K562 (cell line): ENCODE measurements around the gene ADAMTS10. TPM values are rescaled to one million over a fixed set of nuclear protein-coding genes. Genes with fewer than 3 reads are reported as not detected.

ENCODE experiments used
- ATAC-seq: fragments of 200-7000 bp; cut with Tn5 transposase; 3 replicates; pipeline ENCODE4 v1.9.1; 2020; ENCODE audit warnings: moderate library complexity
- BruUV-seq: library from RNA; stranded (reverse); fragments of 400-500 nt; replicated peaks from 2 replicates; lab custom pipeline; 2021; lab: Mats Ljungman, UMichigan
- CTCF ChIA-PET: fragments of 300-600 bp; formaldehyde crosslinking; extraction: SDS; loops from one replicate; lab custom pipeline; 2021; ENCODE audit warnings: low intra/inter-chr PET ratio; lab: Yijun Ruan, JAX
- POLR2A ChIA-PET: fragments of 300-600, 350-650 bp; sonication (Branson Sonifier 250); formaldehyde crosslinking; extraction: SDS; loops from one replicate; lab custom pipeline; 2021; ENCODE audit warnings: antibody characterized with exemption, inconsistent platforms; lab: Yijun Ruan, JAX
- DNase-seq, 4 experiments: peaks; one replicate each; pipeline versions ENCODE4 v3.0.0 to v3.0.0-alpha.2; 2011 to 2018; ENCODE audit warnings: low spot score in 3 of 4, mixed read lengths in 3 of 4; ENCODE audit errors: extremely low read depth in 1 of 4
- FAIRE-seq: peaks from 2 replicates; lab custom pipeline; 2011; peaks lifted over from hg19 to GRCh38; lab: Jason Lieb, UNC
- H2AFZ ChIP-seq: 2 replicates; pipeline ENCODE4 v1.6.0; 2011; ENCODE audit warnings: low read depth, low read length, control low read depth, inconsistent platforms
- H3K27ac ChIP-seq: fragments of 200-600 bp; 3 replicates; pipeline ENCODE4 v1.8.0; 2011; ENCODE audit warnings: low read depth, mild to moderate bottlenecking, control low read depth, inconsistent platforms, low read length, moderate library complexity, mixed read lengths; ENCODE audit errors: extremely low read depth
- H3K27me3 ChIP-seq, 2 experiments: fragments of 300-600 bp in 1 of 2; 2 replicates in 1 of 2; 3 replicates in 1 of 2; pipeline versions ENCODE4 v1.6.0 to v1.8.0; 2011; ENCODE audit warnings: inconsistent platforms in 2 of 2, low read length in 2 of 2, mild to moderate bottlenecking in 1 of 2, mixed read lengths in 1 of 2, moderate library complexity in 1 of 2; ENCODE audit not compliant: control insufficient read depth in 2 of 2, insufficient read depth in 2 of 2
- H3K36me3 ChIP-seq: fragments of 300-600 bp; 3 replicates; pipeline ENCODE4 v1.8.0; 2011; ENCODE audit warnings: mild to moderate bottlenecking, low read length, inconsistent platforms; ENCODE audit not compliant: control insufficient read depth, insufficient read depth
- H3K4me1 ChIP-seq, 2 experiments: fragments of 200-600 bp in 1 of 2; replicated peaks in 1 of 2; 2 replicates in 1 of 2; 3 replicates in 1 of 2; pipeline versions ENCODE4 v1.5.1 to v1.8.0; 2011; ENCODE audit warnings: inconsistent platforms in 2 of 2, low read length in 2 of 2, mild to moderate bottlenecking in 1 of 2, mixed read lengths in 1 of 2, moderate library complexity in 1 of 2; ENCODE audit not compliant: control insufficient read depth in 2 of 2, insufficient read depth in 2 of 2
- H3K4me2 ChIP-seq: 2 replicates; pipeline ENCODE4 v1.6.1; 2011; ENCODE audit warnings: low read length, control low read depth, inconsistent platforms, mixed read lengths; ENCODE audit not compliant: insufficient read depth
- H3K4me3 ChIP-seq: fragments of 200-600 bp; sonication (generic), shearing (Covaris generic); 2 replicates; pipeline ENCODE4 v1.5.1; 2016; ENCODE audit warnings: control low read depth, inconsistent platforms
- H3K79me2 ChIP-seq: fragments of 200-600 bp; 3 replicates; pipeline ENCODE4 v1.8.0; 2011; ENCODE audit warnings: low read length, inconsistent platforms; ENCODE audit not compliant: control insufficient read depth, insufficient read depth
- H3K9ac ChIP-seq, 2 experiments: 2 replicates each; pipeline versions ENCODE4 v1.6.0 to v1.6.1; 2011; ENCODE audit warnings: low read depth in 2 of 2, low read length in 2 of 2, control low read depth in 1 of 2, inconsistent platforms in 1 of 2, mild to moderate bottlenecking in 1 of 2, mixed read lengths in 1 of 2; ENCODE audit not compliant: insufficient read depth in 1 of 2
- H3K9me1 ChIP-seq: one replicate; pipeline ENCODE4 v1.6.0; 2011; ENCODE audit warnings: inconsistent platforms, mild to moderate bottlenecking, low read length, moderate library complexity; ENCODE audit not compliant: control insufficient read depth, insufficient read depth
- H3K9me3 ChIP-seq: replicated peaks from 2 replicates; pipeline ENCODE4 v1.5.1; 2011; ENCODE audit warnings: low read depth, low read length, inconsistent platforms; ENCODE audit not compliant: control insufficient read depth, insufficient read depth
- H4K20me1 ChIP-seq: replicated peaks from 2 replicates; pipeline ENCODE4 v1.6.1; 2011; ENCODE audit warnings: low read length, inconsistent platforms, mixed read lengths; ENCODE audit not compliant: control insufficient read depth, insufficient read depth
- ARNT ChIP-seq, 2 experiments: fragments of 450-650 bp; IDR thresholded peaks; 2 replicates each; pipeline ENCODE4 v1.6.1; 2016; ENCODE audit warnings: mild to moderate bottlenecking in 1 of 2
- CBFA2T3 ChIP-seq: fragments of 450-650 bp; IDR thresholded peaks from 2 replicates; pipeline ENCODE4 v1.6.1; 2017
- CEBPB ChIP-seq: fragments of 450-650 bp; IDR thresholded peaks from 2 replicates; pipeline ENCODE4 v1.6.1; 2016; ENCODE audit warnings: missing genetic modification characterization, missing compliant biosample characterization
- HBP1 ChIP-seq: fragments of 450-650 bp; formaldehyde crosslinking; IDR thresholded peaks from 2 replicates; pipeline ENCODE4 v1.4.0; 2022; ENCODE audit warnings: missing genetic modification characterization
- HNRNPL ChIP-seq: fragments of 200-400 bp; formaldehyde crosslinking; IDR thresholded peaks from 2 replicates; pipeline ENCODE4 v1.6.1; 2017; ENCODE audit warnings: low read depth, mild to moderate bottlenecking, low read length
- MTA1 ChIP-seq: fragments of 450-650 bp; IDR thresholded peaks from 2 replicates; pipeline ENCODE4 v1.6.1; 2017; ENCODE audit warnings: borderline replicate concordance
- NCOA4 ChIP-seq: fragments of 450-650 bp; IDR thresholded peaks from 2 replicates; pipeline ENCODE4 v1.6.1; 2018; ENCODE audit warnings: mild to moderate bottlenecking; ENCODE audit not compliant: partially characterized antibody
- NR0B1 ChIP-seq: fragments of 450-650 bp; IDR thresholded peaks from one replicate; pipeline ENCODE4 v1.6.1; 2018; ENCODE audit warnings: mild to moderate bottlenecking, moderate library complexity; ENCODE audit not compliant: partially characterized antibody
- RAD51 ChIP-seq: fragments of 450-650 bp; IDR thresholded peaks from 2 replicates; pipeline ENCODE4 v1.7.1; 2016; ENCODE audit warnings: low read depth, mild to moderate bottlenecking, borderline replicate concordance
- TEAD4 ChIP-seq, 2 experiments: sonication (generic) in 1 of 2; formaldehyde crosslinking in 1 of 2; IDR thresholded peaks; 2 replicates each; pipeline versions ENCODE4 v1.6.1 to v1.8.0; 2012 to 2022; ENCODE audit warnings: borderline replicate concordance in 1 of 2, inconsistent platforms in 1 of 2, low read length in 1 of 2, mild to moderate bottlenecking in 1 of 2, missing genetic modification reagents in 1 of 2
- ZBTB5 ChIP-seq: fragments of 450-650 bp; IDR thresholded peaks from 2 replicates; pipeline ENCODE4 v1.6.1; 2017; ENCODE audit warnings: antibody characterized with exemption
- ZEB2 ChIP-seq: fragments of 450-650 bp; IDR thresholded peaks from 2 replicates; pipeline ENCODE4 v1.6.1; 2016
- ZNF212 ChIP-seq: fragments of 450-650 bp; formaldehyde crosslinking; IDR thresholded peaks from 2 replicates; pipeline ENCODE4 v1.4.0; 2020; ENCODE audit warnings: mild to moderate bottlenecking
- ZNF232 ChIP-seq: sonication (generic); formaldehyde crosslinking; IDR thresholded peaks from 2 replicates; pipeline ENCODE4 v1.8.0; 2022; ENCODE audit warnings: mild to moderate bottlenecking, missing genetic modification reagents
- ZNF253 ChIP-seq: fragments of 250-450 bp; sonication (Bioruptor Pico); conservative IDR thresholded peaks from 2 replicates; pipeline ENCODE4 v1.6.1; 2021; ENCODE audit warnings: mild to moderate bottlenecking
- ZNF696 ChIP-seq: fragments of 250-450 bp; sonication (Bioruptor Pico); conservative IDR thresholded peaks from 2 replicates; pipeline ENCODE4 v1.4.0; 2020; ENCODE audit warnings: mild to moderate bottlenecking, moderate library complexity
- WGBS: fragments of 100-300 bp; shearing (Covaris generic); methylation state at CpG from one replicate; pipeline ENCODE4 v1.1.6; 2016; ENCODE audit warnings: low coverage, mixed read lengths; ENCODE audit not compliant: insufficient coverage; ENCODE audit errors: missing lambda C conversion rate; 5-methylcytosine and 5-hydroxymethylcytosine counted together
- in situ Hi-C: fragments of 300-500 bp; cut with MboI; formaldehyde crosslinking; loops from 4 replicates; pipeline ENCODE4 v1.15.0; 2018; ENCODE audit warnings: inconsistent platforms, mixed read lengths
- intact Hi-C: fragments of 100-400 bp; cut with micrococcal nuclease; formaldehyde crosslinking; loops from 2 replicates; pipeline ENCODE4 v1.14.2; 2022
- polyA plus RNA-seq, 8 experiments: library from polyadenylated mRNA; depleted of rRNA in 4 of 8; stranded (reverse) in 5 of 8; unstranded in 3 of 8; fragments of >200 nt; fragmentation: Nextera tagmentation in 2 of 8; fragmentation: Illumina TruSeq in 1 of 8; extraction: Ambion mirVana in 2 of 8; extraction: Trizol in 1 of 8; gene quantifications; 2 replicates each; pipeline versions ENCODE4 v1.2.1 to v1.2.3, GENCODE V29; 2011 to 2014; ENCODE audit warnings: inconsistent platforms in 1 of 8, missing spikeins in 1 of 8
- total RNA-seq, 7 experiments: library from RNA; depleted of rRNA in 6 of 7; stranded (reverse); fragments of >200 nt in 6 of 7; fragmentation: Illumina TruSeq in 2 of 7; extraction: Trizol in 2 of 7; gene quantifications; 2 replicates each; pipeline versions ENCODE4 v1.2.1 to v1.2.3, GENCODE V29; 2011 to 2021; ENCODE audit warnings: low replicate concordance in 1 of 7

The ADAMTS10 gene
- total and polyA plus RNA-seq, 9 of the 15 experiments (the other 6 are each of a cell fraction or from before 2014, with no cell fraction given), result 0.33 to 1.8 (median 0.57) TPM; not detected in 4

GRCh38 chr19:8596168-8596567, 14.3 kb downstream of the ADAMTS10 start:
- WGBS, result 1% methylated on average over 22 of the region's 23 CpGs
- Histone ChIP-seq H3K4me3 (no peak overlapping the region), H3K27me3 (peaks cover 14 to 38% of the 10 kb centered on the region in 2 experiments; a peak in 4 of 5 replicates)

More at GRCh38 chr19:8596168-8596567, 14.3 kb downstream of the ADAMTS10 start:
- Histone ChIP-seq H3K9me3 (peaks cover 3% of the 10 kb centered on the region; the same call in 1 of the 2 replicates), H2AFZ (no peak overlapping the region), H3K27ac (no peak overlapping the region), H3K9me1 (no peaks in the 10 kb centered on the region), H4K20me1 (no peaks in the 10 kb centered on the region), H3K36me3 (no peaks in the 10 kb centered on the region), H3K4me1 (peaks cover 6 to 20% of the 10 kb centered on the region in 2 experiments; a peak in 4 of 5 replicates), H3K4me2 (no peak overlapping the region), H3K9ac (0 out of 4 replicates have a peak overlapping the region, but pooled peaks of 1 of the 2 experiments have one; percentile 17), H3K79me2 (no peaks in the 10 kb centered on the region)
- ChIA-PET CTCF (no interaction called here), POLR2A (no interaction called here)
- ATAC-seq, result no peak
- in situ Hi-C loops, result no loop called here
- no TSS peak for BruUV-seq
- DNase-seq, result no peak
- FAIRE-seq, result no peak
- TF ChIP-seq NCOA4 (no peak), ZNF253 (CRISPR knock-in tag) (no peak), ARNT (IDR thresholded peaks at IDR 0.05) (no peak), HBP1 (no peak), MTA1 (no peak), TEAD4 (IDR thresholded peaks at IDR 0.05; ENCODE audit: low read length) (no peak), TEAD4 (CRISPR knock-in tag; IDR thresholded peaks at IDR 0.05; ENCODE audit: borderline replicate concordance) (no peak), NR0B1 (no peak), RAD51 (no peak), ZNF212 (CRISPR knock-in tag) (no peak), HNRNPL (no peak), ZEB2 (no peak), CBFA2T3 (no peak), CEBPB (no peak), ZNF232 (CRISPR knock-in tag) (no peak), ZBTB5 (no peak), ZNF696 (no peak)
- intact Hi-C loops, result no loop called here
